ENCODE results near the gene TYW1B.
"Not testable (repeated sequence)": the region's sequence is repeated elsewhere in the genome, so short reads cannot be mapped to it uniquely, and the experiment has no call there.

Gene TYW1B

DNA sequence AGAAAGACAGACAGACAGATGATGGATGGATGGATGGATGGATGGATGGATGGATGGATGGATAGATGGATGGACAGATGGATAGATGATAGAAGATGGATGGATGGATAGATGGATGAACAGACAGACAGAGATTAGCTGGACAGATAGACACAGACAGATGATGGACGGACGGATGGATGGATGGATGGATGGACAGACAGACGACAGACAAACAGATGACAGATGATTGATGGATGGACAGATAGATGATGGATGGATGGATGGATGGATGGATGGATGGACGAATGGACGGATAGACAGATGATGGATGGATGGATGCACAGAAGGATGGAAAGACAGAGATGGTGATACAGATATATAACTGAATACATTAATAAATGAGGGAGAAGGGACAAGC is 224.9 kb downstream of the TYW1B start:
- no peak for TF ChIP-seq Cebpa-rat (IDR thresholded peaks at IDR 0.05)
- H3K4me2 ChIP-seq: no peak overlapping the region
- H3K27ac ChIP-seq: no peak overlapping the region
- peaks cover 0 to 18% (median 6%) of the 10 kb centered on the region in 11 experiments; a peak in 9 of 22 replicates for H3K36me3 ChIP-seq
- H3K4me3 ChIP-seq: no peak overlapping the region
- H3K9ac ChIP-seq: no peak overlapping the region
- peaks cover 0 to 4% (median 0%) of the 10 kb centered on the region in 10 experiments; a peak in 1 of 20 replicates for H3K4me1 ChIP-seq
- no peaks in the 10 kb centered on the region for H3K27me3 ChIP-seq
- no peaks in the 10 kb centered on the region for H4K20me1 ChIP-seq
- no peaks in the 10 kb centered on the region for H3K9me3 ChIP-seq (replicated peaks in 1 of 11)

DNA sequence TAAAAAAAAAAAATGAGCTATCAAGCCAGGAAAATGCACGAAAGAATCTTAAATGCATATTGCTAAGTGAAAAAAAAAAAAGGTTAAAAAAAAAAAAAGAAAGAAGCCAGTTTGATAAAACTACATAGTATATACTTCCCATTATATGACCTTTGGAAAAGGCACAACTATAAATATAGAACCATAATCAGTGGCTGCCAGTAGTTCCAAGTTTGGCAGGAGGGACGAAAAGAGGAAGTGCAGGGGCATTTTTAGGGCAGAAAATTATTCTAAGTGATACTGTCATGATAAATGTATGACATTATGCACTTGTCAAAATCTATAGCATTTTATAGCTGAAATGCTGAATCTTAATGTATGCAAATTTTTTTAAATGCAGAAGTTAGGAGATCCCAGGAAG is 226.3 kb downstream of the TYW1B start:
- H3K27ac ChIP-seq; H3K4me1 ChIP-seq; H3K9me3 ChIP-seq (replicated peaks in 1 of 11); H3K4me3 ChIP-seq; H4K20me1 ChIP-seq; H3K9ac ChIP-seq; H3K27me3 ChIP-seq; H3K4me2 ChIP-seq: not testable (repeated sequence)
- H3K36me3 ChIP-seq: peaks cover 0 to 14% (median 6%) of the 10 kb centered on the region in 11 experiments; a peak in 9 of 22 replicates

DNA sequence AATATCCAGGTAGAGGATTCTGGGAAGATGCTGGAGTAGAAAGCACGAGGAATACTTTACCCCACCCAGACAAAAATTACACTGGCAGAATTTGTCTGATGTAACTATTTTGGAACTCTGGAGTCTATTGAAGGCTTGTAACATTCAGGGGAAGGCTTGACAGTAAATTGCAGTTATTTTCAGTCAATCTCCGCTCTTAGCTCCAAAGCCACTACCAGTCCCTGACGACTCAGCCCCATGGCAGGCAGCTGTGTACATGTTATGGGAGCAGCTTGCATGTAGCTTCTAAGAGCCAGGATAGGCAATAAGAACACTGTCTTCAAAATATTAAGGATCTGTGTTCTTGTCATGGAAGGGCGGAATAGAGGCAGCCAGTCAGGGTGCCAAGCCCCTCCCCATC is 238.0 kb downstream of the TYW1B start:
- H3K27ac ChIP-seq, H3K27me3 ChIP-seq, H4K20me1 ChIP-seq, H3K4me2 ChIP-seq, H3K4me1 ChIP-seq, H3K9ac ChIP-seq, H3K4me3 ChIP-seq: not testable (repeated sequence)
- peaks cover 31 to 66% (median 45%) of the 10 kb centered on the region in 11 experiments for H3K9me3 ChIP-seq (replicated peaks in 1 of 11)
- H3K36me3 ChIP-seq: peaks cover 0 to 23% (median 6%) of the 10 kb centered on the region in 11 experiments; a peak in 10 of 22 replicates

DNA sequence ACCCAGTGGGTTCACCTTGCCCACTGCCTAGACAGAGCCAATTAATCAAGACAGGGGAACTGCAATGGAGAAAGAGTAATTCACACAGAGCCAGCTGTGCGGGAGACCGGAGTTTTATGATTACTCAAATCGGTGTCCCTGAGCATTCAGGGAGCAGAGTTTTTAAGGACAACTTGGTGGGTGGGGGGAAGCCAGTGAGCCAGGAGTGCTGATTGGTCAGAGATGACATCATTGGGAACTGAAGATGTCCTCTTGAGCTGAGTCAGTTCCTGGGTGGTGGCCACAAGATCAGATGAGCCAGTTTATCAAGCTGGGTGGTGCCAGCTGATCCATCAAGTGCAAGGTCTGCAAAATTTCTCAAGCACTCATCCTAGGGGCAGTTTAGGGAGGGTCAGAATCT is 240.7 kb downstream of the TYW1B start:
- not testable (repeated sequence) for H3K4me3 ChIP-seq, H3K4me2 ChIP-seq, H4K20me1 ChIP-seq, H3K27me3 ChIP-seq, H3K4me1 ChIP-seq, H3K9ac ChIP-seq, H3K27ac ChIP-seq
- peaks cover 0 to 23% (median 8%) of the 10 kb centered on the region in 11 experiments; a peak in 10 of 22 replicates for H3K36me3 ChIP-seq
- peaks cover 27 to 58% (median 36%) of the 10 kb centered on the region in 11 experiments for H3K9me3 ChIP-seq (replicated peaks in 1 of 11)

GRCh38 chr7:72584576-72584975 is 243.4 kb downstream of the TYW1B start:
- H4K20me1 ChIP-seq, H3K27me3 ChIP-seq, H3K27ac ChIP-seq, H3K4me1 ChIP-seq, H3K4me2 ChIP-seq, H3K9ac ChIP-seq, H3K4me3 ChIP-seq: not testable (repeated sequence)
- peaks cover 0 to 11% (median 4%) of the 10 kb centered on the region in 11 experiments; a peak in 4 of 22 replicates for H3K36me3 ChIP-seq
- H3K9me3 ChIP-seq (replicated peaks in 1 of 11): peaks cover 7 to 34% (median 16%) of the 10 kb centered on the region in 11 experiments; a peak in 20 of 22 replicates

- H3K4me3 ChIP-seq, H3K27ac ChIP-seq, H3K4me1 ChIP-seq, H3K4me2 ChIP-seq, H3K9ac ChIP-seq, H3K36me3 ChIP-seq, H4K20me1 ChIP-seq, H3K27me3 ChIP-seq: not testable (repeated sequence)
- 0 out of 22 replicates have a peak, but pooled peaks of 1 of the 11 experiments have one; percentile 15 for TF ChIP-seq Cebpa-rat (IDR thresholded peaks at IDR 0.05)
- peaks cover 7 to 34% (median 15%) of the 10 kb centered on the region in 11 experiments; a peak in 18 of 22 replicates for H3K9me3 ChIP-seq (replicated peaks in 1 of 11)
Observed at GRCh38 chr7:72583620-72584361, 244.2 kb downstream of the TYW1B start.

DNA sequence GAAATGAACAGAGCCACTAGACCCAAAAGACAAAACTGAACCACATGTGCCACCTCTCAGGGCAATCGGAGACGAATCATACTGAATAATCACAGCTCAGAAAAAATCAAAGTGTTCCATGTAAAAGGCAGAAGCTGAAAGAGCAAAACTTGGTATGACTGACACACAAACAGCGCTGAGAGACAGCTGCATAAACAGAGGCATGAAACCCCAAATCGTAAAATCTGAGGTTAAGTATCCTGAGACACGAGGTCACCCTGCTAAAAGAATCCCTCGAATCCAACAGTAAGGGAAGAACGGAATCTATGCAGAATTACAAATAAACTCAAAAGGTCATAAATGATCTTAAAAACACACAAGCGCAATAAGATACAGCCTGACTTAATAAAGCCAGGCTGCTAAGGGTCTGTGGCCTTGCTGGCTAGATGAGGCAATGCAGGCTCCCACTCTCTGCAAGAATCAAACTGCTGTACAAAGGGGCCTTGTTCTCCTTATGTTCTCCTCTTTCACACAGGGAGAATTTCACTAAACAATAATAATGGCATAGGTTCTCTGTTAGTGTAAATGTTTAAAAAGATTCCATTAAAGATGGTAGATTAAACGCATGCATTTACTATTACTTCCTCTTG is 247.7 kb downstream of the TYW1B start:
- not testable (repeated sequence) for H3K36me3 ChIP-seq; H3K9ac ChIP-seq; H3K9me3 ChIP-seq (replicated peaks in 1 of 11); H4K20me1 ChIP-seq; H3K4me1 ChIP-seq; H3K4me3 ChIP-seq; H3K27me3 ChIP-seq; H3K27ac ChIP-seq; H3K4me2 ChIP-seq

GRCh38 chr7:72577107-72577506 is 250.9 kb downstream of the TYW1B start:
- H3K9me3 ChIP-seq (replicated peaks in 1 of 11): no peaks in the 10 kb centered on the region
- H3K4me3 ChIP-seq: no peak overlapping the region
- no peak overlapping the region for H3K27ac ChIP-seq
- TF ChIP-seq Cebpa-rat (IDR thresholded peaks at IDR 0.05): no peak
- H3K4me1 ChIP-seq: no peaks in the 10 kb centered on the region
- no peaks in the 10 kb centered on the region for H3K27me3 ChIP-seq
- no peak overlapping the region for H3K4me2 ChIP-seq
- peaks cover 0 to 17% (median 0%) of the 10 kb centered on the region in 11 experiments; a peak in 2 of 22 replicates for H3K36me3 ChIP-seq
- no peak overlapping the region for H3K9ac ChIP-seq
- H4K20me1 ChIP-seq: no peaks in the 10 kb centered on the region

DNA sequence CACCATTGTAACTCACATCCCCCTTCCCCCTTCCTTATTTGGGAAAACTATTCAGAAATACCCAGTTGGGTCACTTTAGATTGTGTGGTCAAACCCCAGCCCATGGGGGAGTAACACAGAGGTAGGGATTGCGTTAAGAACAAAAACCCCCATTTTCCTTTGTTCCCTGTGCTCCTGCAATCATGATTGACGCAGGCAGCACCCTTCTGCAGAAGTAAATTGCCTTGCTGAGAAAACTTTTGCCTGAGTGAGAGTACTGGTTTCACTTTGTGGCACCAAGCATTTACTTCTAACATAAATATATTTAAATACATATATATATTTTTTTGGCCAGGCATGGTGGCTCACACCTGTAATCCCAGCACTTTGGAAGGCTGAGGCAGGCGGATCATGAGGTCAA is 266.0 kb downstream of the TYW1B start:
- H3K9me3 ChIP-seq (replicated peaks in 1 of 11): peaks cover 23 to 34% (median 29%) of the 10 kb centered on the region in 11 experiments
- not testable (repeated sequence) for H3K4me1 ChIP-seq, H3K4me3 ChIP-seq, H3K9ac ChIP-seq, H3K27ac ChIP-seq, H4K20me1 ChIP-seq, H3K36me3 ChIP-seq, H3K27me3 ChIP-seq, H3K4me2 ChIP-seq

GRCh38 chr7:72559546-72559945 is 268.5 kb downstream of the TYW1B start:
- not testable (repeated sequence) for H3K27me3 ChIP-seq, H3K4me3 ChIP-seq, H3K4me1 ChIP-seq, H4K20me1 ChIP-seq, H3K27ac ChIP-seq, H3K4me2 ChIP-seq, H3K9ac ChIP-seq, H3K36me3 ChIP-seq
- H3K9me3 ChIP-seq (replicated peaks in 1 of 11): peaks cover 23 to 31% (median 29%) of the 10 kb centered on the region in 11 experiments

DNA sequence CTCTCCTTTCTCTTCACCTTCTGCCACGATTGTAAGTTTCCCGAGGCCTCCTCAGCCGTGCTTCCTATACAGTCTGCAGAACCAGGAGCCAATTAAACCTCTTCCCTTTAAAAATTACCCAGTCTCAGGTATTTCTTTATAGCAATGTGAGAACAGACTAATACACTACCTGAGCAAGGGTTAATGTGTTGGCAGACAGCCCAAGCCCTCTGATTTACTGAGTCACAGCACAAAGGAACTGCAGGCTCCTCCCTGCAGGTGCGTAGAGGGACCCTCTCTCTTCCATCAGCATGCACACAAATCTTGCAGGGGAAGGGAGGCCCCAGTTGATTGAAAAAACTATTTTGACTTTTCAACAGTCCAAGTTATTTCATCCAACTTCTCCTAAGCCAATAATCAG is 271.3 kb downstream of the TYW1B start:
- H3K4me1 ChIP-seq; H3K9ac ChIP-seq; H3K4me2 ChIP-seq; H3K27ac ChIP-seq; H3K9me3 ChIP-seq (replicated peaks in 1 of 11); H3K36me3 ChIP-seq; H4K20me1 ChIP-seq; H3K27me3 ChIP-seq; H3K4me3 ChIP-seq: not testable (repeated sequence)

GRCh38 chr7:72555238-72555637 is 272.8 kb downstream of the TYW1B start:
- H3K36me3 ChIP-seq, H4K20me1 ChIP-seq: not testable (repeated sequence)

GRCh38 chr7:72554401-72554800 is 273.6 kb downstream of the TYW1B start:
- peaks cover 0 to 10% (median 7%) of the 10 kb centered on the region in 11 experiments; a peak in 10 of 22 replicates for H3K9me3 ChIP-seq (replicated peaks in 1 of 11)
- not testable (repeated sequence) for H3K4me2 ChIP-seq, H3K27me3 ChIP-seq, H3K4me1 ChIP-seq, H4K20me1 ChIP-seq, H3K27ac ChIP-seq, H3K36me3 ChIP-seq, H3K9ac ChIP-seq, H3K4me3 ChIP-seq

More at GRCh38 chr7:72555238-72555637, 272.8 kb downstream of the TYW1B start:
- not testable (repeated sequence) for H3K27ac ChIP-seq; H3K4me2 ChIP-seq; H3K4me3 ChIP-seq; H3K9ac ChIP-seq; H3K27me3 ChIP-seq; H3K9me3 ChIP-seq (replicated peaks in 1 of 11); H3K4me1 ChIP-seq

GRCh38 chr7:72550454-72550853 is 277.5 kb downstream of the TYW1B start:
- H4K20me1 ChIP-seq, H3K4me1 ChIP-seq, H3K4me2 ChIP-seq, H3K9ac ChIP-seq, H3K36me3 ChIP-seq, H3K27me3 ChIP-seq, H3K27ac ChIP-seq, H3K4me3 ChIP-seq: not testable (repeated sequence)
- peaks cover 0 to 10% (median 7%) of the 10 kb centered on the region in 11 experiments; a peak in 10 of 22 replicates for H3K9me3 ChIP-seq (replicated peaks in 1 of 11)

Data from BLaER1 treated with 17β-estradiol and CSF1 and Interleukin-3, amounts not matched to agents 10 nM and 100 nM (cell line).